Non-pigmented ciliary epithelial cell (primary cell): ENCODE data around the gene ZBTB11.
"Not testable (repeated sequence)": the region's sequence is repeated elsewhere in the genome, so short reads cannot be mapped to it uniquely, and the experiment has no call there.

Source experiments
- DNase-seq: peaks from one replicate; pipeline ENCODE4 v3.0.0-alpha.2; 2010; ENCODE audit warnings: low read depth

Gene ZBTB11

DNA sequence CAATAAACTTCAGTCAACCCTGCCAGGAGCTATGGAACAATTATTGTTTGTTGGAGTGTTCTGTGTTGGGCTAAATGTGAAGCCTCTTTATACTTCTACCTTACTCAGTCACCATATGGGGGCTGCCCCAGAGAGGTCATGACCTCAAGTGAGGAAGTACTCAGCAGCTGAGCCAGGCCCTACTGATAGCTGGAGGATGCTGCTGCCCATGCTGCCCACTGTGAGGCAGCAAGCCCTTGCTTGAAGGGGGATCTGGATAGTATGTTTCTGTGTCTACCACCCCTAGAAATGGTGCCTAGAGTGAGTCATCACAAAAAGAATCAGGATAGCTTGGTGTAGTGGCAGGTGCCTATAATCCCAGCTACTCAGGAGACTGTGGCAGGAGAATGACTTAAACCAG is 14.0 kb upstream of the ZBTB11 start:
- no peak for DNase-seq

DNA sequence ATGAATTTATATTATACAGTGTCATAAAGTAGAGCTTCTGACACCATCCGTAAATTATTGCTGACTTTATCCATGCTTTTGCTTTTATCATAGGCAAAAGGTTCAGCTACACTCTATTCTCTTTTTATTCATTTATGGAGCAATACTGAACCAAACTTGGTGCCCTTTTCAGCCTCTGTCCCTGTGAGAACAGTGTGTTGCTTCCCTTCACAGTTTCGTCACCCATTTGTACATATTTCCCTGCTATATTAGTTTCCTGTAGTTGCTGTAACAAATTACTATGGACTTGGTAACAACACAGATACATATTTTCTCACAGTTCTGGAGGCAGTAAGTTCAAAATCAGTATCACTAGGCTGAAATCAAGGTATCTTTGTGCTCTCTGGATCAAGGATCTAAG is 12.4 kb upstream of the ZBTB11 start:
- DNase-seq = no peak

DNA sequence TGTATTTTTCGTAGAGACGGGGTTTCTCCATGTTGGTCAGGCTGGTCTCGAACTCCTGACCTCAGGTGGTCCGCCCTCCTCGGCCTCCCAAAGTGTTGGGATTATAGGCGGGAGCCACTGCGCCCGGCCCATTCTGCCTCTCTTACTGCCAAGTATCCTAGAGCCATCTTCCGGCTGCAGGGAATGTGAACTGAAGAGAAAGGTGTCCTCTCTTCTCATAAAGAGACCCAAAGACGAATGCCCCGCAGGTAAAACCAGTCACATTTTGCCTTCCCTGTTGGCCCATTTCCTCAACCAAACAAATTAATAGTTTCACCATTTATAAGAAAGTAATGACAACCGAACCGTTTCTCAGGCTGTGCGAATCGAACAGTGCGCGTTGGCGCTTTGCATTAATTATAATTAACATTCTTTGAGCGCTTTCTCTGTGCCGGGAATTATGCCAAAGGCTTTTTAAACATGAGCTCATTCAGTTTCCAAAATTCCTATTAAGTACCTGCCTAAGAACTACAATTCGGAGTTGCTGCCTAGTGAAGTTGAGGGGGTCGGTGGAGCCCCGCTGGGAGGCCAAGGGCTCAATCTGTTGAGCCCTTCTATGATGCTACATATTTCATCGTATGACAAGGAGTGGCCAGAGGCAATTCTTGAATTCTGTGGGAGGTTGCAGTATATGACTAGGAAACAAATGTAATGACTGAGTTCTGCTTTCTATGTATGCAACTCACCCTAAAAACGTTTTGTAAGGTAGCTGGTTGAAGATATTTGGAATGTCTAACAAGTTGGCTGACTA is 10.4 kb upstream of the ZBTB11 start:
- DNase-seq = no peak

GRCh38 chr3:101685870-101686307 is 9.0 kb upstream of the ZBTB11 start:
- no peak for DNase-seq

- no peak for DNase-seq
These were observed 8.1 kb upstream of the ZBTB11 start for GRCh38 chr3:101685050-101685400.

- DNase-seq = no peak
These were observed 3.5 kb upstream of the ZBTB11 start for GRCh38 chr3:101680466-101680865.

GRCh38 chr3:101678837-101679236 is 1.9 kb upstream of the ZBTB11 start:
- not testable (repeated sequence) for DNase-seq

DNA sequence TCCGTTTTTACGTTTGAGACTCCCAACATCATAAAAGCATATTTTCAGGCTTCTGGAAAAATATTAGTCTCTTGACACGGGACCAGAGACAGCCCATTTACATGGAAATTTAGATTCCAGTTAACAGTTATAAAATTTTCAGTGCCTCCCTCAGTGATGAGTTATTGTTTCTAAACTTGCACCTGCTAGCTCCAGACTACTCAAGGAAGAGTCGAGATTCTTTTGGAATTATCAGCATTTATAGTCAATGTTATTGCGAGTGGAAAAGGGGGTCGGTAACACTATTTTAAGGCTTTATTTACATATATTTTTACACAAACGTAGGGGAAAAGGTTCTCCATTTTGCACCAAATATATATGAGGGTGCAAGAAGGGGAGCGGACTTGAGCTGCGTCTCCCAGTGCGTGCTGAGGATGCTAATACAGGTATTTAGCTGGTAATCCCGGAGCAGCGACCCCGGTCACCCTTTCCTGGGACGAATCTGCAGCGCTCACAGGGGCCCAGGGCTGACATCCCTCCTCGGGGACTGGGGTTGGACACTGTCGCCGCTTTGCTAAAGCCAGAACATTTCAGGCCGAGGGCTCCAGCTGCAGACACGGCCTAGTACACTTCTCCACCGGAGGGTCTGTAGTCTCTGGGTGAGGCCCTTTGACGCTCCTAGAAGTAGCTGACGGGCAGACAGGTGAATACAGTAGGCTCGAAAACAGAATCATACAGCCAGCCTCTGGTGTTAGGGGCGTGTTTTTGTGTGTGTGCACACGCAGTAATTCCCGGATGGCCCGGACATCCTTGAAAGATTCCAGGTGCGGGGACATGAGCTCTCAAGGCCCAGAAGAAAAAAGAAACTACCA is 729 bp upstream of the ZBTB11 start:
- no peak for DNase-seq

GRCh38 chr3:101676216-101676764 is 642 bp downstream of the ZBTB11 start:
- DNase-seq = peak; percentile 75

GRCh38 chr3:101675709-101676215 is 1.2 kb downstream of the ZBTB11 start:
- DNase-seq = no peak

GRCh38 chr3:101674518-101674917 is 2.4 kb downstream of the ZBTB11 start:
- no peak for DNase-seq

GRCh38 chr3:101673953-101674352 is 3.0 kb downstream of the ZBTB11 start:
- no peak for DNase-seq

DNA sequence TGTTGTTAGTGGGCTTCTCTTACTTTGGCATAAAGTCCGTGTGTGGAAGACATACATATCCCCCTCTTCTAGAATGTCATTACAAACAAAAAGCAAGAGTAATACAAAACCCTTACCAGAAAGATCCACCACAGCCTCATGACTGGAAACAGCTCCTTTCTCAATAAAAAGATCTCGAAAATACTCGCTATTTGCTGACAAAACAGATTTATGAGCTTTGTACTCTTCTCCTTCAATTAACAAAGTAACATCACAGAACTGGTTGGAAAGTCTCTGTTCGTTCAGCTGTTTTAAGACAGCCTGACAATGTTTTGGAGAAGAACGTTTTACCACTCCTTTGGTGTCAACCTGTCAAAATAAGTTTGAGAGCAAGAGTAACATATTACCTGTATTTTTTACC is 5.9 kb downstream of the ZBTB11 start:
- DNase-seq = no peak

- DNase-seq = no peak
These were observed 9.1 kb downstream of the ZBTB11 start for GRCh38 chr3:101667844-101668243.

DNA sequence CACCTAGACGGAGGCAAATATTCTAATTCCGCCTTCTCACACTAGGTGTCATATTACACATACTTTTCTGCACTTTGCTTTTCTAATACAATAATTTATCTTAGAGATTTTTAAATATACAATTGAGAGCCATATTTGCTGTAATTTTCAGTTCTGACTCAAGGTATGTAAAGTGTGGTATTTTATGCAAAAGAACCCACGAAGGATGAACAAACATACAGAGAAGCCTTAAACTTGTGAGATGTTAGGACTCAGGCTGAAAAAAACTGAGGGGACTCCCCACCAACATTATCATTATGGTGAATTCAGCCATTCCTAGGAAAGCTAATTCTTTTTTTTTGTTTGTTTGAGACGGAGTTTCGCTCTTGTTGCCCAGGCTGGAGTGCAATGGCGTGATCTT is 9.6 kb downstream of the ZBTB11 start:
- no peak for DNase-seq

- DNase-seq = no peak
These were observed 11.1 kb downstream of the ZBTB11 start for GRCh38 chr3:101665851-101666250.

DNA sequence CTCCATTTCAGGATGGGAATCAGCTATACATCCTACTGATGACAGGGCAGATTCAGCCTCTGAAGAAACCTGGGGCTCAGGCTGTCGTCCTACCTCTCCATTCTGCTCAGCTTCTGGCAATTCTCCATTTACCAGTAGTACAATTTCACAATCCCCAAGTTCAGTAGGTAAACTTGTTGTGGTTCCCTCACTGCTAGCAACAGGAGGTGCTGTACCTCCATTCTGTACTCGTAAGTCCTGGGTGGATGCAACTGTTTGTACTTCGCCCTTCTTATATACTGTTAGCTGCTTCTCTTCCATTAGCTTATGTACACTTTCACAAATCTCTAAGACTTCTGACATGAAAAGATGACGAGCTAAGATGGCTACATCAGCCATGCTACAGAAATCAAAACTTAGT is 11.6 kb downstream of the ZBTB11 start:
- DNase-seq = no peak

- no peak for DNase-seq
These were observed 16.2 kb downstream of the ZBTB11 start for GRCh38 chr3:101660714-101661113.

- DNase-seq = no peak
These were observed 20.3 kb downstream of the ZBTB11 start for GRCh38 chr3:101656651-101657050.

GRCh38 chr3:101646726-101647125 is 30.2 kb downstream of the ZBTB11 start:
- no peak for DNase-seq

- peak; percentile 22 for DNase-seq
These were observed 32.9 kb downstream of the ZBTB11 start for GRCh38 chr3:101643861-101644613.
